ENCODE measurements around the gene CCDC83. TPM values are rescaled to one million over a fixed set of nuclear protein-coding genes. Genes with fewer than 3 reads are reported as not detected.
A peak's percentile ranks its signal among the peaks of the same experiment; 100 is the strongest.
"Not testable (repeated sequence)": the region's sequence is repeated elsewhere in the genome, so short reads cannot be mapped to it uniquely, and the experiment has no call there.

CCDC83 gene
- total RNA-seq, 6 donors from 2014 or later = not detected

DNA sequence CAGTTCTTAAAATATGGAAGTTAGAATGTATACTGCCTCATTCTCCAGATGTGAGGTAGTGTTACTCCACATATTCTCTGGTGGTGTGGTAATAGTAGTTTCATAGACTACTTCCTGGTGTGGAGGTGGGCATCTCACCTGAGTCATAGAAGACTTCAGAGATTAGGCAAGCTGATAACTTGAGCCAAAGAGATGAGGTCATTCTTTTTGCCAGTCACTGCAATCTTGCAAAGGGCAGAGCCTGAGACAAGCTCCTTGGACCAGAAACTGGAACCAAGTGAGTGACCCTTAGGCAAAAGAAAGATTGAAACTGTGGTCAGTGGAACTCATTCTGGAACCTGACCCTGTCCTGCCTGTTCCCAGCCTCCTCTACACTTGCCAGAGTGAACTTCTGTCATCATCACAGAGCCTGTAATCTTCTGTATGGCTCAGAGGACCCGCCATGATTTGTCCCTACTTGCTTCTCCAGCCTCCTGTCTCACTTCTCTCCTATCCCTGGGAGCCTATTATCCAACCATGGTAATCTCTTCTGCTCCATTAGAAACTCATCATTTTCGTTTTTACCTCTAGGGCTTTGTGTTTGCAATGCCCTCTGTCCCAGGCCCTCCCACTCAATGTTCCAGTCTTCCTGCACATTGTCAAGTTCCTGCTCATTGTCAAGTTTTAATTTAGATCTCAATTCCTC lies 10.6 kb upstream of the CCDC83 start:
- Histone ChIP-seq H3K4me1 (peaks cover 0 to 4% (median 0%) of the 10 kb centered on the region in 4 donors), H3K9me3 (no peaks in the 10 kb centered on the region), H3K36me3 (no peaks in the 10 kb centered on the region), H3K4me3 (no peak overlapping the region), H3K27ac (no peak overlapping the region), H3K27me3 (no peaks in the 10 kb centered on the region)
- 64 to 79% methylated on average over 2 of the region's 2 CpGs for WGBS, 2 donors
- DNase-seq = peak in 1 of 2 donors; percentile 49
- TF ChIP-seq EP300 (IDR thresholded peaks at IDR 0.05) (no peak), POLR2AphosphoS5 (IDR thresholded peaks at IDR 0.05) (no peak), POLR2A (IDR thresholded peaks at IDR 0.05) (no peak)
- TF ChIP-seq, protein P1, sequence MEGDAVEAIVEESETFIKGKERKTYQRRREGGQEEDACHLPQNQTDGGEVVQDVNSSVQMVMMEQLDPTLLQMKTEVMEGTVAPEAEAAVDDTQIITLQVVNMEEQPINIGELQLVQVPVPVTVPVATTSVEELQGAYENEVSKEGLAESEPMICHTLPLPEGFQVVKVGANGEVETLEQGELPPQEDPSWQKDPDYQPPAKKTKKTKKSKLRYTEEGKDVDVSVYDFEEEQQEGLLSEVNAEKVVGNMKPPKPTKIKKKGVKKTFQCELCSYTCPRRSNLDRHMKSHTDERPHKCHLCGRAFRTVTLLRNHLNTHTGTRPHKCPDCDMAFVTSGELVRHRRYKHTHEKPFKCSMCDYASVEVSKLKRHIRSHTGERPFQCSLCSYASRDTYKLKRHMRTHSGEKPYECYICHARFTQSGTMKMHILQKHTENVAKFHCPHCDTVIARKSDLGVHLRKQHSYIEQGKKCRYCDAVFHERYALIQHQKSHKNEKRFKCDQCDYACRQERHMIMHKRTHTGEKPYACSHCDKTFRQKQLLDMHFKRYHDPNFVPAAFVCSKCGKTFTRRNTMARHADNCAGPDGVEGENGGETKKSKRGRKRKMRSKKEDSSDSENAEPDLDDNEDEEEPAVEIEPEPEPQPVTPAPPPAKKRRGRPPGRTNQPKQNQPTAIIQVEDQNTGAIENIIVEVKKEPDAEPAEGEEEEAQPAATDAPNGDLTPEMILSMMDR (IDR thresholded peaks at IDR 0.05) = no peak
- peak; percentile 34 to 76 for ATAC-seq (ENCODE audit: low FRiP score in 2 of 2)

DNA sequence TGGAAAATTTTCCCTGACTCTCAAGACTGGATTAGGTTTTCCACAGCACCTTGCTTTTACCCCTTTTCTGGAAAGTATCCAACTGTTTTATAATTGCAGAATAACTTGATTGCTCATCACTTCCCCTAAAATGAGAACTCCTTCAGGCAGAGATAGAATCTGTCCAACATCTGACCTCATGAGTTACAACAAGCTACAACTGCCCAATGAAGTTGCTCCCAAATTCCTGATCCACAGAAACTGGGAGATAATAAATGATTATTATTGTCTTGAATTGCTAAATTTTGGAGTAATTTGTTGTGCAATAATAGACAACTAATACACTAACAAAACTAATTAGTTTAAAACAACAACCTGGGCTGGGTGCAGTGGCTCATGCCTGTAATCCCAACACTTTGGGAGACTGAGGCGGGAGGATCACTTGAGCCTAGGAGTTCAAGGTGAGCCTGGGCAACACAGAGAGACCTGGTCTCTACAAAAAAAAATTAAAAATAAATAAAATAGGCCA lies 10.0 kb upstream of the CCDC83 start:
- 91 to 100% methylated on average over 1 of the region's 1 CpG for WGBS, 2 donors
- no peak overlapping the region for H3K27ac ChIP-seq
- TF ChIP-seq, protein P1 (IDR thresholded peaks at IDR 0.05) = no peak
- TF ChIP-seq EP300 (IDR thresholded peaks at IDR 0.05) (no peak), POLR2A (IDR thresholded peaks at IDR 0.05) (no peak), POLR2AphosphoS5 (IDR thresholded peaks at IDR 0.05) (no peak)

DNA sequence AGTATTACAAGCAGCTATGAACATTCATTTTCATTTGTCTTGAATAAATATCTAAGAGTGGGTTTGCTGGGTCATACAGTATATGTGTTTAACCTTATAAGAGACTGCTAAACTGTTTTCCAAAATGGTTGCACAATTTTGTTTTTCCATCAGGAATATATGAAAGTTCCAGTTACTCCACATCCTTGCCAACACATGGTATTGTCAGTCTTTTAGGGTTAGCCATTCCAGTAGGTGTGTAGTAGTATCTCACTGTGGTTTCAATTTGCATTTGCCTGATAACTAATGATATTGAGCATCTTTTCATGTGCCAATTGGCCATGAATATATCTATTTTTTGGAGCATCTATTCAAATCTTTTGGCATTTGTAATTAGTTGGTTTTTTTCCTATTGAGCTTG lies 7.7 kb upstream of the CCDC83 start:
- Histone ChIP-seq H3K27me3 (no peaks in the 10 kb centered on the region), H3K27ac (no peak overlapping the region), H3K4me1 (peaks cover 0 to 4% (median 0%) of the 10 kb centered on the region in 4 donors), H3K36me3 (no peaks in the 10 kb centered on the region), H3K4me3 (no peak overlapping the region), H3K9me3 (no peaks in the 10 kb centered on the region)
- ATAC-seq (ENCODE audit: low FRiP score in 2 of 2) (no peak), DNase-seq (no peak)
- TF ChIP-seq POLR2A (IDR thresholded peaks at IDR 0.05) (no peak), EP300 (IDR thresholded peaks at IDR 0.05) (no peak), POLR2AphosphoS5 (IDR thresholded peaks at IDR 0.05) (no peak)
- TF ChIP-seq, protein P1 (IDR thresholded peaks at IDR 0.05) = no peak

More for the DNA sequence above, 10.0 kb upstream of the CCDC83 start:
- Histone ChIP-seq H3K9me3 (no peaks in the 10 kb centered on the region), H3K4me3 (no peak overlapping the region), H3K36me3 (no peaks in the 10 kb centered on the region), H3K27me3 (no peaks in the 10 kb centered on the region), H3K4me1 (peaks cover 0 to 4% (median 0%) of the 10 kb centered on the region in 4 donors)
- DNase-seq (no peak), ATAC-seq (ENCODE audit: low FRiP score in 2 of 2) (no peak)

DNA sequence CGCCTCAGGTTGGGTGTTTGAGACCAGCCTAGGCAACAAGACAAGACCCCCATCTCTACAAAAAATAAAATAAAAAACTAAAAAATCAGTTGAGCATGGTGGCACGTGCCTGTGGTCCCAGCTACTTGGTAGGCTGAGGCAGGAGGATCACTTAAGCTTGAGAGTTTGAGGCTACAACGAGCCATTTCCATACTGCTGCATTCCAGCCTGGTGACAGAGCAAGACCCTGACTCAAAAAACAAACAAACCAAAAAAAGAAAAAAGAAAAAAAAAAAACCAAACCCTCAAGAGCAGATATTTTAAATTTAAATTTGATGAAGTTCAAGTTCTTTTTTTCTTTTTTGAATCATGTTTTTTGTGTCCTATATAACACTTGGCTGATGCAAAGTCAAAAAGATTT lies 7.2 kb upstream of the CCDC83 start:
- H3K4me3 ChIP-seq = no peak overlapping the region
- 83 to 88% methylated on average over 3 of the region's 3 CpGs for WGBS, 2 donors
- no peak for ATAC-seq (ENCODE audit: low FRiP score in 2 of 2)
- H3K27ac ChIP-seq = no peak overlapping the region
- H3K27me3 ChIP-seq = no peaks in the 10 kb centered on the region
- H3K36me3 ChIP-seq = no peaks in the 10 kb centered on the region
- TF ChIP-seq POLR2AphosphoS5 (IDR thresholded peaks at IDR 0.05) = no peak
- TF ChIP-seq POLR2A (IDR thresholded peaks at IDR 0.05) = no peak
- TF ChIP-seq EP300 (IDR thresholded peaks at IDR 0.05) = no peak
- TF ChIP-seq, protein P1 (IDR thresholded peaks at IDR 0.05) = no peak
- H3K4me1 ChIP-seq = peaks cover 0 to 4% (median 0%) of the 10 kb centered on the region in 4 donors
- no peaks in the 10 kb centered on the region for H3K9me3 ChIP-seq
- DNase-seq = no peak

DNA sequence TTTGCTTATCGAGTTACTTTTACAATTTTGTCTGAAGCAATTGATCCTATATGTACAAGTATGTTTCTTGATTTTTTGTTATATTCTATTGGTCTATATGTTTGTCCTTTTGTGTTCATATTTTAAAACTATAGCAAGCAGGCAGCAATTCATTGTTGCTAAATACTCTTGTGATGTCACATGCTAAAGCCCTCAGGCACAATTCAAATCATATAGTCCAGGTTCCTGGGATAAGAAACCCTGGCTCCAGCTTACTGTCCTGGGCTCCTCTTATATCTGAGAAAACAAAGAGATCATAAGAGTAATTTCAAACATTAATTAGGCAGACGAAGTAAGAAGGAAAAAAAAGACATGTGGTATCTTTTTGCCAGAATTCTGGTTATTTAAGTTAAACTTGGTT lies 6.6 kb upstream of the CCDC83 start:
- Histone ChIP-seq H3K4me1 (peaks cover 0 to 4% (median 0%) of the 10 kb centered on the region in 4 donors), H3K27me3 (no peaks in the 10 kb centered on the region), H3K27ac (no peak overlapping the region), H3K4me3 (no peak overlapping the region), H3K9me3 (no peaks in the 10 kb centered on the region), H3K36me3 (no peaks in the 10 kb centered on the region)
- DNase-seq (no peak), ATAC-seq (ENCODE audit: low FRiP score in 2 of 2) (no peak)
- TF ChIP-seq EP300 (IDR thresholded peaks at IDR 0.05) = no peak
- TF ChIP-seq POLR2AphosphoS5 (IDR thresholded peaks at IDR 0.05) = no peak
- TF ChIP-seq, protein P1 (IDR thresholded peaks at IDR 0.05) = no peak
- TF ChIP-seq POLR2A (IDR thresholded peaks at IDR 0.05) = no peak
- 90 to 95% methylated on average over 2 of the region's 2 CpGs for WGBS, 2 donors

DNA sequence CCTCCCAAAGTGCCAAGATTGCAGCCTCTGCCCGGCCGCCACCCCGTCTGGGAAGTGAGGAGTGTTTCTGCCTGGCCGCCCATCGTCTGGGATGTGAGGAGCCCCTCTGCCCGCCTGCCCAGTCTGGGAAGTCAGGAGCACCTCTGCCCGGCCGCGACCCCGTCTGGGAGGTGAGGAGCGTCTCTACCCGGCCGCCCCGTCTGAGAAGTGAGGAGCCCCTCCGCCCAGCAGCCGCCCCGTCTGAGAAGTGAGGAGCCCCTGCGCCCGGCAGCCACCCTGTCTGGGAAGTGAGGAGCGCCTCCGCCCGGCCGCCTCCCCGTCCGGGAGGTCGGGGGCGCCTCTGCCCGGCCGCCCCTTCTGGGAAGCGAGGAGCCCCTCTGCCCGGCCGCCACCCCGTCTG lies 2.4 kb upstream of the CCDC83 start:
- not testable (repeated sequence) for H3K36me3 ChIP-seq; H3K27ac ChIP-seq; ATAC-seq (ENCODE audit: low FRiP score in 2 of 2); H3K27me3 ChIP-seq; H3K4me3 ChIP-seq; H3K9me3 ChIP-seq
- H3K4me1 ChIP-seq = peaks cover 4 to 10% (median 5%) of the 10 kb centered on the region in 4 donors
- DNase-seq = peak in 1 of 2 donors; percentile 75
- WGBS, 2 donors = 97 to 99% methylated on average over 10 to 25 of the region's 33 CpGs

DNA sequence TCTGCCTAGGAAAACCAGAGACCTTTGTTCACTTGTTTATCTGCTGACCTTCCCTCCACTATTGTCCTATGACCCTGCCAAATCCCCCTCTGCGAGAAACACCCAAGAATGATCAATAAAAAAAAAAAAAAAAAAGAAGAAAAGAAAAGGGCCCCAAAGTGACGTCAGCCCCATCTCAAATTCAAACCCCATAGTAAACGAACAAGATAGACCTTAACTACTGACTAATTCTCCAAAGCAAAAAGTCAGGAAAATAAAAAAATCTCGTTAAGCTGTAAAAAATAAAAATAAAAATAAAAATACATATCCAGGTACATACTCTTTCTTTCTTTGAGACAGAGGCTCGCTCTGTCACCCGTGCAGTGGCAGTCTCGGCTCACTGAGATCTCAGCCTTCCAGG lies 1.6 kb upstream of the CCDC83 start:
- H3K4me3 ChIP-seq; DNase-seq; H3K36me3 ChIP-seq; H3K9me3 ChIP-seq; H3K27me3 ChIP-seq; H3K27ac ChIP-seq; ATAC-seq (ENCODE audit: low FRiP score in 2 of 2): not testable (repeated sequence)
- peaks cover 4 to 10% (median 5%) of the 10 kb centered on the region in 4 donors for H3K4me1 ChIP-seq
- 93 to 96% methylated on average over 7 of the region's 7 CpGs for WGBS, 2 donors
